Lower leg skin (tissue), 3 donors: ENCODE results near the gene IGFL4.

Experiments
- CTCF ChIP-seq, 3 donors: fragments of 450-650 bp; IDR thresholded peaks; one replicate each; pipeline ENCODE4 v1.5.1; 2016; ENCODE audit warnings: antibody characterized with exemption in 3 of 3, mild to moderate bottlenecking in 3 of 3, moderate library complexity in 2 of 3
- POLR2A ChIP-seq, 2 donors: fragments of 450-650 bp; IDR thresholded peaks; one replicate each; pipeline ENCODE4 v1.6.1; 2016 to 2017; ENCODE audit warnings: antibody characterized with exemption in 2 of 2, mild to moderate bottlenecking in 1 of 2, moderate library complexity in 1 of 2

- TF ChIP-seq CTCF (IDR thresholded peaks at IDR 0.05), result no peak
- no peak for TF ChIP-seq POLR2A (IDR thresholded peaks at IDR 0.05)
These were observed 45.1 kb upstream of the IGFL4 start for GRCh38 chr19:46085888-46086287.
